NCI-H146 (cell line): ENCODE data around the gene IRF5.
A peak's percentile ranks its signal among the peaks of the same experiment; 100 is the strongest.
"Not testable (repeated sequence)": the region's sequence is repeated elsewhere in the genome, so short reads cannot be mapped to it uniquely, and the experiment has no call there.

Source experiments
- DNase-seq: peaks from one replicate; lab custom pipeline; 2025; lab: John Stamatoyannopoulos, UW

IRF5 gene

DNA sequence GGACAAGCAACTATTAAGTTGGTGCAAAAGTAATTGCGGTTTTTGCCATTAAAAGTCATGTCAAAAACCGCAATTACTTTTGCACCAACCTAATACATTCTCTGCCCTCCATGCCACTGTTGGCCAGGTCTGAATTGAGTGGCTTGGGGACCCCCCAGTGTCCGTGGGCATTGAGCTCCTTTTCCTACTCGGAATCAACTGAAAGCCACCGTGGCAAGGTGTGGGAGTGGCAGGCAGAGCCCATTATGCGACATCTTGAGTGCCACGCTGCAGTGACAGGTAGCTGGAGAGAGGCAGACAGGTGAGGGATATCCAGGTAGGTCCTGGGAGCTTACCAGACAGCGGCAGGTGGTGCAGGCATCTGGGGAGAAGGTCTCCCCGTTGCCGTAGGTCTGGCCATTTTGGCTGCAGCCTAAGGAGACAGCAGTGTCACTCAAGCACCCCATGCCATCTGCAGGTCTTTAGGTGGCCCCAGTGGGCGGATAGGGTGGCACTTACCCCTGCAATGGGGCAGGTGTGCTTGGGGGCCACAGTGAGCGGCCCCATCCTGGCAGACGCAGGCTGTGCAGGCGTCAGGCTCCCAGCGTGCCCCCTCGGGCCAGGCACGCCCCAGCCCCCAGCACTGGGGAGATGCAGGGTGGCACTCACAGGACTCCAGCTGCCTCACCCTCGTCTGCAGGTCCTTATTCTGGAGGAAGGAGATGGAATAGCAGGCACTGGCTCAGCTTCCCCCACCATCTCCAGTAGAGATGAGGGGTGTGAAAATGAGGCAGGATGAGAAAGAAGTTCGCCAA, 30.8 kb upstream of the IRF5 start:
- no peak for DNase-seq

DNA sequence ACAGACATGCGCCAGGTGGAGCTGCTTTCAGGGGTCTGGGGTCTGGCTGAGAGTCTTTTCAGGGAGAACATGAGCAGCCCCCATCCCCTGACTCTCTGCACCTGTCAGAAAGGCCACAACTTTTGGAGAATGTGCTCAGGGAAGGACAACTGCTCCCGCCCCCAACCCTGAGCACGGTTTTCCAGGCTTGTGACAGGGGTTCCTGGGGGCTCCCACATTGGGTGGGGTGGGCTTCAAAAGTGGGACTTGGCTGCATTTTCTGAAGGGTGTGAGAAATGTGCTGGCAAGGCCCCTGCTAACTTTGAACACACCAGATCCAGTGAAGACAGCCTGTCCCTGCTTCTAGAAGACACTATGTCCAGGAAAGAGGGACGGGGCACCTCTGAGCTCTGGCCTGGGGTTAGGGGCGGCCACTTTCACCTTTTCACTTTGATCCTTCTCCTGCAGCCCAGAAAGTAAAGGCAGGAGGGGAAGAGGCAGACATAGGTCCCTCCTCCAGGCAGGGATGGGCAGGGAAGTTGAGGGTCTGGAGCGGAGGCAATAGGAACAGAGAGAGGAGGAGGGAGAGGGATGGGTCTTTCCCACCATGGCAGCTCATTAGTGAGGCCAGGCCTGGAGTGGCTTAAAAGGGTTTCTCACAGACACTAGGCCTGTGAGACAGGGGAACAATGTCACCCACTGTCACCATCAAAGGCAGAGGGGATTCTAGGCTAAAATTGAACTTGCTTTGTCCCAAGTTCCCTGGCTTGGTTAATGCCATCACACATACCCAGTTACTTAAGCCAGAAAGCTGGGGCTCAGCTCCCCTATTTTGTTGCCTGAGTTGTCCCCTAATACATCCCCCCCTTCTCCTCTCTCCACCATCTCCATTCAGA, 28.7 kb upstream of the IRF5 start:
- no peak for DNase-seq

DNA sequence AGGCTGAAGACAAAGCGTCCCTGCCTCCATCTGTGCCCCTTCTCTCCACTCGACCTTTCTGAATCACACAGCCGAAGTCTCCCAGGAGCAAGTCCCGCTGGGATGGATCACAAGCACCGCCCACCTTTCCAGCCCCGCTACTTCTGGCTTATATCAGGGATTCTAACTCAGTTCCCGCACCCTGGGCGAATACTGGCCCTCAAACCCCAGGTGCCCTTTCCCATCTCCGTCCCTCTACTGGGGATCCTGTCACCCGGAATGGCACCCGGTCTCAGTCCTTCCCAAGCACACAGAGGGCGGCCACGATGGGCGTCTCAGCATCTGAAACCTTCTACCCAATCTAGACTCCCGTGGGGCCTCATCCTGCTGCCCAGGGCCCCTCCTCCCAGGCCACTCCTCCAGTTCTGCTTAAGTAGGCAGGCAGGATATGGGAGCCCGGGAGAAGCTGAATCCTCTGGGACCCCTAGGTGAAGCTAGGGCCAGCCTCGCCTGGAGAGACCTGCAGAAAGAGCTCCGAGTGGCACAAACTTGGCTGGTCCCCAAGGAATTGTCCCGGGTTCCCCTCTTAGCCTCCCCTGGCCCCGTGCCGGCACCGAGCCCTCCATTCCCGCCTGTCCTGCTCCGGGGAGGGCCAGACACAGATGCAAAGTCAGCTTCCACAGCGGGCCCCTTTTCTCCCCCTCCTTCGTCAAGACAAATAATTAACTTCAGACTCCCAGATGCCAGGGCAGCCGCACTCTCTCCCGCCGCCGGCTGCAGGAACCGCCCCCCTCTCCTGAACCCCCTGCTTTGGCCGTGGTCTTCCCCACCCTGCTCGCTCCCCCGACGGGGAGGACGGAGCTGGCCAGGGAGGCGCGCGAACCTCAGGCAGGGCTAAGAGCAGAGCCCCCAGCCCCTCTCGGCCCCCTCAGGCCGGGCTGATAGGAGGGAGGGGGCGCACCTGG, 27.8 kb upstream of the IRF5 start:
- DNase-seq, result peak; percentile 61

DNA sequence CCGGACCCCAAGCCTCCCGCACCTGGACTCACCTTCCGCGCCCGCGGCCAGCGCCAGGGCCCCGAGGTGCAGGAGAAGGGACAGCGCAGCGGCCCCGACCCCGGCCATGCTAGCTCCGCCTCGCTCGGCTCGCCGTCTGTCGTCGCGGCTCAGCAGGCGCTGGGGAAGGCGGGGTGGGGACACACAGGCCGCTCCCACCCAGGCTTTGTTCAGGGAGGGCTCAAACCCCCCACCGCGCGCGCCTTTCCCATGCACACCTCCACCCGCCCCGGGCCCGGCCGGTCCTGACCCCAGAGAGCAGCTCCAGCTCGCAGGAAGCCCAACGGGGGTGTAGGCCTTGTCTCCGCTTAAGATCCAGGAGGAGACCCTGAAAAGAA, 27.2 kb upstream of the IRF5 start, which contains the start of gene KCP:
Gene KCP, minus strand, starts transcription at position 141 of the 377 bp plus-strand sequence. Its CDS starts 33 bp downstream, at position 108.
- DNase-seq, result peak; percentile 42

DNA sequence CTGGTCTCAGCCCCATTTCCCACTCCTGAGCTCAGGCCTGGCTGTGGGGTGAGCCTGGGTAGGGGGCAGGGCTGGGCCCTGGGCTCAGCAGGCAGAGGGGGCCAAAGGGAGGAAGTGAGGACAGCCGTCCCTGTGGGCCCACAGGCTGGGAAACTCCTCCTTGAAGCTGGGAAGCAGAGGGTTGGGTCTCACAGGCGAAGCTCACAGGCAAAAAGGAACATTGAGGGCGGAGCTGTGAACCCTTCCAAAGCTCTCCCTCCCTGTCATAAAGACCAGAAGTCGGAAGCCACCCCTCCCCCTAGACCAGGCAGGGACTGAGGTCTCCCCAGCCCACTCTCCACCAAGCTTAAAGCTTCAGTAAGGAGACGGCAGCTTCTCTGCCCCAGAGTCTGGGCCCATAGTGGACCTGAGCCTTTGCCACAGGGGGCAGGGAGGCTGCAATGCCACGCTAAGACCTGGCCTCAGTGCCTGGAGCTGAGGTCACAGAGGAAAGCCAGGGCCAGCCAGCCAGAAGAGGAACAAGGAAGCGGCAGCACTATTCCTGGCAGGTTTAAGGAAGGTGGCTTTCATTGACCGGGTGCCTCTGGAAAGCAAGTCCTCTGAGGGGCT, 26.2 kb upstream of the IRF5 start:
- no peak for DNase-seq

DNA sequence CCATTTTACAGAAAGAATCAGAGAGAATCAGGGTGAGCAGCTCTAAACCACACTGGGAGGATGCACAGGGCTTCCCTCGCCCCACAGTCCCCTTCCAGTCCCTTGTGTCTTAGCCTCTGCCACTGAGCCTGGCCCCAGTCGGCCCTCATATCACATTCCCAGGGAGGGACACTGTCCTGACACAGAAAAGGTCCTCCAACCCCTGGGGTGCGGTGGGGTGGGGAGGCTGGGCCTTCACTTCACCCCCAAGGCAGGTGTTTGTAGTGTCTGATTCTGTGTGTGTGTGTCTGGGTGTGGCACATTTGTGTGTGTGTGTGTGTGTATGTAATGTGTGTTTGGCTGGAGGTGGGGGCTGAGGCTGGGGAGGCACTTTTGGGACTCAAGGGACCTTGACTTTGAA, 25.4 kb upstream of the IRF5 start:
- no peak for DNase-seq

DNA sequence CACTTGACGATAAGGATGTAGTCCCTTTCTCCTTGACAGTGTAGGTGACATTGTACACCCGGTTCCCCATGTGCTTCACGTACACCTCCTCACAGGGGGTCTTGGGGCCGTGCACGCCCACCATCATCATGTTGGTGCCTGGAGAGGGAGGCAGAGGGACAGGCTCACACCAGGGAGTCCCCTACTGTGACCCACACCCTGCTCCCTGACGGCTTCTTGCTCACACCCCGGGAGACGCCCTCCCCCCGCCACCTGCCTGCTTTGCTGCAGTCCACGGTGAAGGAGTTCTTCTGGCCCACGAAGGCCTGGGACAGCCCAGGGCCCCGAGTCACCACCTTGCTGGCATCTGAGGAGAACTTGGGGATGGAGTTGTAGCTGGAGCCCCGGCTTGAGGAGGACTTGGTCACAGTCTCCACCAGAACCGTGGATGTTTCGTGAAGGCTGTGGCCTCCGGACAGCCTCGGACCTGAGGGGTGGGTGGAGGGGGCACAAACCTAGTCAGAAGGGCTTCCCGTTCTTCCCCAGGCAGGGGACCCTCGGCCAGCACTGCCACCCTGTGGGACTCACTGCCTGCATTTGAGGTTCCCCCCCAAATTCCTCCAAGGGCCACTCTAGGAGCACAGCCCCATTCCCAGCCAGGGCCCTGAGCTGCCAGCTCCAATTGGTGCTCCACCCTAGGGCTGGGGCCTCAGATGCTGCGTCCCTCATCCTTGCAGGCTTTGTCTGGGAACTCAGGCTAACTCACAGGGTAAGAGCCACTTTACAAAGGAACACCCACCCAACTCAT, 24.8 kb upstream of the IRF5 start:
- not testable (repeated sequence) for DNase-seq

DNA sequence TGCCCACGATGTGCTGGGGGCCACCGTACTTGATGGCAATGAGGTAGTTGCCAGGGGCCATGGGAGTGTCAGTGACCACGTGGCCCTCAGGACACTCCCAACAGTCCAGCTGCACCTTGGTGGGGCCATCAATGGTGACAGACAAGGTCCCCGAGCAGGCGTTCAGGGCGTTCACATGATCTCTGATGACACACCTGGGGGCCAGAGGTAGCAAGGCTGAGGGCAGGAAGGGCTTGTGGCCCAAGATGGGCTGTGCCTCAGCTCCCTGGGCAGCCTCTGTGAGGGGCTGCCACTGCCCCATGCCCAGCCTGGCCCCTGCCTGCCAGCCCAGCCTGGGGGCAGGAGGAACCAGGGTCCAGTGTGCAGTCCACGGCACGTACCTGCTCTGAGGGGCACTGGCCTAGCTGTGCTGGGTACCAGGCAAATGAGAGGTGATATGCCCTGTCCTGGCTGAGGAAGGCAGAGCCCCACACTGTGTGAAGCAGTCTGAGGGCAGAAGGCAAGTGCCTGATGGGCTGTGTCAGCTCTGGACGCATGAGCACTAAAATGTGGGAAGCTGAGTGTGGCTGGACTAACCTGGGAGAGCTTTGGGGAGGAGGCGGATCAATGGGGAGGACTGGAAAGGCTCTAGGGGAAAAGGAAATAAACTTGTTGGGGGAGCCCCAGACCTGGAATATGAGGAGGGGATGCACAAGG, 23.7 kb upstream of the IRF5 start:
- DNase-seq, result no peak

DNA sequence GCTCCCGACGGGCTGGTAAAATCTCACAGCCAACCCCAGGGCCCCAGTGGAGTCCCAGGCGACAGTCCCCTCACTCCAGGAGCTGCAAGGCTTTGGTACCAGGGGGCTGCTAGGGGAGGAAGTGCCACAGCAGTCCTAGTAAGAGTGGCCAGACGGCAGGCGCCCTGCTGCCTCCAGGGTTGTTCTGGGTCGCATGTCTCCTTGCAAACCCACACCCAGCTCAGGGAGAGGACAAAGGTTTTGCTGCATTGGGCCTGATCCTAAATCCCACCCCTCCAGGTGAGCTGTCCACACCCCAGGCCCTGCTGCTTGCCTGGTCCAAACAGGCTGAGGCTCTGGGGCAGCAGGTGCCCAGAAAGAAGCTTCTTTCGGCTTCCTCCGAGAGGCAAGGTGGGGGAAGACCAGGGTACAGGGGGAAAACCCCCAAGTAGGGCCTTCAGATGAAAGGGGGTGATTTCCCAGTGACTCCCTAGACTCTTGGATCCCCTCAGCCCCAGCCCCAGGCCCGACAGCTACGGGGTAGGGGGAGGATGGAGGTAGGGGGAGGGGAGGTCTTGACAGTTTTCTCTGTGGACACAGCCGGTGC, 23.1 kb upstream of the IRF5 start:
- DNase-seq, result no peak

DNA sequence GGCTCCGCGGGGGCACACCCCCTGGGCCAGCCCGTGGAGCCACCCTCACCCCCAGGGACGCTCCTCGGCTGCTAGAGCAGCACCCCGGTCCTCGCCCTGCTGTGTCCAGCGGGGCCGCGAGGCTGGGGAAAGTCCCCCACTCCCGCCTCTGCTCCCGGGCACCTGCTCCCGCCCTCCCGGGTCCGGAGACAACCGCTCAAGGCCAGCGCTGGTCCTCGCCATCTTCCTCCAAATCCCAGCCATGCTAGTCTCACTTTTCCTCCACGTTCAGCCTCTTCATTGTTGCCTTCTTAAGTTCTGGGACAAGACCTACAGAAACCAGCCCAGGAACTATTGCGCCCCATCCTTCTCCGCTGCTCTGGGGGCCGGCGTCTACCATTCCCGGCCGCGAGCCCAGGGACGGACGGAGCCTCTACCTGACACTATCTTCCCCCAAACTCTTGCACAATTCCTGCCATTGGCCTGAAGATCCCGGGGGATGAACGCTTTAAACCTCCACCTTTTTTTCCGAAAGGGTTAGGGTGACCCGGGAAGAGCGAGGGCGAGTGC, 22.4 kb upstream of the IRF5 start:
- no peak for DNase-seq

DNA sequence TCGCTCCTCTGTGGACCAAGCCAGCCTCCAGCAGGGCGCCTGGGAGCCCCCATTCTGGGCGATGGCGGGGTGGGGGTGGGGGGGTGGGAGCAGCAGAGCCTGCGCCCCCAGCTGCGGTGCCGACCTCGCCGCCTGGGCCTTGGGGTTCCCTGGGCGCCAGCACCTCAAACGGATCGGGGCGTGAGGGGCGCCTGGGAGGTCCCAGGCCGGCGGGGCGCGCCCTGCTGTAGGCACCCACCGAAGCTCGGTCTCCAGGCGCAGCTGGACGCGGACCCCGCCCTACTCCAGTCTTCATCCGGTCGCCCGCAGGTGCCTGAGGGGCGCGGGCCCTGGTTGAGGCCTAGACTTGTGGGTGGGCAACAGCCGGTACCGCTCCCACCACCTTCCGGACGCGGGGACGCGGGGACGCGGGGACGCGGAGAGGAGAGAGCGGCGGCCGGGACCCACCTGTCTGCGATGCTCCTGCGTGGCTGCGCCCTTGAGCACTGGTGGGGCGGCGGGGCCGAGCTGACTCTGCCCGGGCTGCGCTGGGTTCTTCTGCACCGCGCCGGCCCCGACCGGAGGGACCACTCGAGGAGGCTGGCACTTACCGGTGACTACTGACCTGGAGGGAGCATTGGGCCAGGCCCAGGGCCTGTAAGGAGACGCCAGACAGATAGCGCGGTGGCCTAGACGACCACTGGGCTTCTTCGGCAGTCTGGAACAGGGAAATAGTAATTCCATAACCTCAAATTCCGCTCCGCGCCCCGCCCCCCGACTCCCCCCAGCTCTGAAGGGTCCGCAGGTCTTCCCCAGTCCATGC, 21.7 kb upstream of the IRF5 start:
- DNase-seq, result no peak

DNA sequence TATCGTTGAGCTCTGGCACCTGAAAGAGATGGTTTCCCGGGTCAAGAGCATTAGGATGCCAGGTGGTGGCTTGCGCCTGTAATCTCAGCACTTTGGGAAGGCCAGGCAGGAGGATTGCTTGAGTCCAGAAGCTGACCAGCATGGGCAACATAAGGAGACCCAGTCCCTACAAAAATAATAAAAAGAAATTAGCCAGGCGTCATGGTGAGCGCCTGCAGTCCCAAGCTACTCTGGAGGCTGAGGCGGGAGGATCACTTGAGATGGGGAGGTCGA, 21.1 kb upstream of the IRF5 start:
- DNase-seq, result no peak

DNA sequence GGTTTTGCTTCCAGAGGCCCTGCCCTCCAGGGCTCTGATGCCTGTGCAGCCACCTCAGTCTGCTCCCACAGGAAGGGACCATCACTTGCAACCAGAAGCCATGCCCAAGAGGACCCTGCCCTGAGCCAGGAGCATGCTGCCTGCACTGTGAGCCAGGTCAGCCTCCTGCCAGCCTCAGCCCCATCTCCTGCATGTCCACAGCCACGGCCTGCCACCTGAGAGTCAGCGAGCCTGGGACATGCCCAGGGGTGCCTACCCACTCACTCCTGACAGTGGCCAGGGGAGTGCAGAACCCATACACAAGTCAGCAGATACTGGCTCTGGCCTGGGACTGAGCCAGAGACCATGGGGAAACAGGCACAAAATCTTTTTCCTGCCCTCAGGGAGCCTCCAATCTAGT, 20.6 kb upstream of the IRF5 start:
- DNase-seq, result no peak

DNA sequence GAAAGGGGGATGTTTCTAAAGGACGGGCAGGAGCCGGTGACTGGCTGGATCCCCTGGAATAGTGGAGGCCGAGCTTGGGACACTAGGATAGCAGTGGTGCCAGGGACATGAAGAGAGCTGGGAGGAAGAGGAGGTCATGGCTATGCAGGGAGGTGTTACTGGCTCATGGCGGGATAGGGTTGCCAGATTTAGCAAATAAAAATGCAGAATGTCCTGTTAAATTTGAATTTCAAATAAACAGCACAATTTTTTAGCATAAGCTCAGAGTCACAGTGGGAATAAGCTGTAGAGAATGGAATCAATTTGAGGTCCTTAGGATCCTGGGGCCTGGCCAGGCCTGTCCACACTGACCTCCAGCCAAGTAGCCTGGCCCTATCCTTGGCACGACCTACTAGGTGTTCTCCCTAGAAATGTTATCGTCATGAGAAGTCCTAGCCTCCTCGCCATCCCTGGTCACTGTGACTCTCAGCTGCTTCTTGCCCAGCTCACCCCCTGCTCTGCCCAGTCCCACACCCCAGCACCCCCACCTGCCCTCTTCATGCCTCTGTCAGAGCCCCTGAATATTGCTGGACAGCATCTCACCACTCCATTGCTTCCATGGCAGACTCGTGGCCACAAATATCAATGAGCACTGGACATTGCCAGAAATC, 19.6 kb upstream of the IRF5 start:
- DNase-seq, result no peak

DNA sequence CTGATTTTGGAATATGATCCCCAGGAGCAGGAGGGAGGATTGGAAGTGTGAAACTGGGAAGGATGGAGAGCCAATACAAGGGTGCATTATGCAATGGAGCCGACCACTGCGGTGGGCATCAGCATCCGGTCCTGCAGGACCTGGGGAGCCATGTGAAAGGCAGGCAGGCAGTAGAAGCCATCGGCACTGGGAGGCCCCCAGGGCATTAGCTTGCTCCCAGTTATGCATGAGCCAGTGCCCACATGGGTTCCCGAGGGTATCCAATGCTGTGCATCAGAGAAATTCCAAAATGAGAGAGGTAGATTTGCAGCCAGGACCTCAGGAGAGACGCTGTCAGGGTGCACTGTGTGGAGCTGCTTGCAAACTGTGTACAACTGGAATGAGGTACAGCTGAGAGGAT, 18.5 kb upstream of the IRF5 start:
- no peak for DNase-seq

DNA sequence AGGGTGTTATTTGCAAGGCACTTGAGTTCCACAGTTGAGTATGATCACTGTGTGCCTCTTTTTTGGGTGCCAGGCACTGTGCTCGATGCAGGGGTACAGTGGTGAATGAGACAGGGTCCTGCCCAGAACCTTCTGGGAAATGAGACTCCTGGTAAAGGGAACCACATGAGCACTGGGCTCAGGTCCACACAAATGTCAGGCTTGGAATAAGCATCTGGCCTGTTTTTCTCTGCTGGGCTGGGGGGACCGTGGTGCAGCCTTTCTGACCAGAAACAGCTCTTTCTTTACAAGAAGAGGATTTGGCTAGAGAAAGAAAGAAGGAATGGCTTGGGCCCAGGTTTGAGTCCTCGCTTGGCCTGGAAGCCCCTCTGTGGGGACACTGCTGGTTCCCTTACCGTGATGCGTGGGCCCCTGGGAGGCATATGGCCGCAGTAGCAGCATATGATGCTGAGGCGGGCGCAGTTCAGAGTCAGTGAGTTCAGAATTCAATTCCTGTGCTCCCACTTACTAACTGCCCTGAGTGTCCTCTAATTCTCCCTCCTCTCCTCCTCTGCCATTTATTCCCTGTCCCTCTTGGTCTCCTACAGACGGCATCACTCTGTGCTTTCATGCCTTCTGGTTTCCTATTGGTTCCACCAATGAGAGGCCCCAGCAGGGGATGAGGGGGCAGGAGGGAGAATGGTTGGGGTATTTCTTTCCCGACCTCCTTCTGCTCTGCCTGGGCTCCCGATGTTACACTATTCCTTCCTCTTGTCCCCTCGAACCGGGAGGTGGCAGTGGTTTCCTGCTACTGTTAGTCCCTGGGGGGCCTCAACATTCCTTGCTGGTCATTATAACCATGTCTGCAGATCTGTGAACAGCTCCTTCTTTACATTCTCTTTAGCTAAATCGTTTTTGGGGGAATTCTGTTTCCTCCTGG, 17.6 kb upstream of the IRF5 start:
- no peak for DNase-seq

DNA sequence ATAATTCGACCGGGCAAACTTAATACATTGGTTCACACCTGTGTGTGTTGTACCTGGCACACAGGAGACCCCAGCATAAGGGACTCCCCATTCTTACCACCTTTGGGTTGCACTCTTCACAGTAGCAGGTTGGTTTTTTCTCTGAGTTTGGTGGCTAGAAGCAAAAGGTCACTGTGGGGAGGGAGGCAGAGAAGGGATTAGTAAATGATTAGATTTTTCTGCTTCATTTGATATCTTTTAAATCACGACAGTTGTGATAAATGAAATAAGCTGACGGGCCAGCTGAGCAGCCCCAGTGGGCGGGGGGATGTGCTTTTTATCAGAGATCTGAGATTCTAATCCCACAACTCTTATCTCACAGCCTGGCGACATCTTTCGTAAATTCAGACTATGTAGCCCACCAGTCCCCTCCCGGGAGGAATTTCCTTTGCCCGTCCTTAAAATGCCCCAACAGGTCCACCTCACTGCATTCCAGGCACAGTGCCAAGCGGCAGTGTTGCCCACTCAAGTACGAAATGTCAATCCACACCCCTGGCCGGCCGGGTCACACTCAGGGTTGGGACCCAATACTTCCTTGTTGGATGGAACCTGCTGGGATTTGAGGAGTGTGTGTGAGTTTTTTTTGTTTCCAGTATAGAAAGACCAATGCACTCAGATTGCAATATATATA, 16.7 kb upstream of the IRF5 start:
- no peak for DNase-seq
